Osteoblast (primary cell): Measurements from ENCODE around the gene ZNF318. TPM values are rescaled to one million over a fixed set of nuclear protein-coding genes. Genes with fewer than 3 reads are reported as not detected.
"Not testable (repeated sequence)": the region's sequence is repeated elsewhere in the genome, so short reads cannot be mapped to it uniquely, and the experiment has no call there.

ENCODE experiments used
- DNase-seq: peaks from one replicate; pipeline ENCODE4 v3.0.0; 2011; ENCODE audit warnings: low spot score, mixed read lengths; ENCODE audit not compliant: insufficient read length; ENCODE audit errors: missing footprints
- H2AFZ ChIP-seq: 2 replicates; pipeline ENCODE4 v1.6.0; 2011; ENCODE audit warnings: mild to moderate bottlenecking, low read length
- H3K27ac ChIP-seq: 2 replicates; pipeline ENCODE4 v1.5.1; 2011; ENCODE audit warnings: mild to moderate bottlenecking, low read depth, low read length, moderate library complexity
- H3K27me3 ChIP-seq: 2 replicates; pipeline ENCODE4 v1.6.0; 2012; ENCODE audit warnings: mild to moderate bottlenecking, control low read depth, inconsistent platforms, low read length, moderate library complexity; ENCODE audit not compliant: insufficient read depth
- H3K36me3 ChIP-seq: 2 replicates; pipeline ENCODE4 v1.5.1; 2011; ENCODE audit warnings: mild to moderate bottlenecking, low read length, control low read depth, moderate library complexity; ENCODE audit not compliant: insufficient read depth
- H3K4me1 ChIP-seq: 2 replicates; pipeline ENCODE4 v1.5.1; 2011; ENCODE audit warnings: mild to moderate bottlenecking, low read length, control low read depth, moderate library complexity; ENCODE audit not compliant: insufficient read depth
- H3K4me2 ChIP-seq: 2 replicates; pipeline ENCODE4 v1.6.0; 2011; ENCODE audit warnings: mild to moderate bottlenecking, low read length; ENCODE audit not compliant: insufficient read depth
- H3K4me3 ChIP-seq: fragments of 200-600 bp; sonication (generic); 3 replicates; pipeline ENCODE4 v1.5.1; 2012; ENCODE audit warnings: mild to moderate bottlenecking, low read length, inconsistent platforms; ENCODE audit not compliant: insufficient read depth
- H3K79me2 ChIP-seq: 2 replicates; pipeline ENCODE4 v1.6.0; 2012; ENCODE audit warnings: mild to moderate bottlenecking, low read length, control low read depth, inconsistent platforms; ENCODE audit not compliant: insufficient read depth
- H3K9me3 ChIP-seq: 2 replicates; pipeline ENCODE4 v1.5.1; 2011; ENCODE audit warnings: low read depth, low read length, control low read depth
- H4K20me1 ChIP-seq: 2 replicates; pipeline ENCODE4 v1.6.0; 2012; ENCODE audit warnings: mild to moderate bottlenecking, low read length, control low read depth; ENCODE audit not compliant: insufficient read depth
- CTCF ChIP-seq: IDR thresholded peaks from 2 replicates; pipeline ENCODE4 v1.5.1; 2011; ENCODE audit warnings: mild to moderate bottlenecking, low read depth, low read length, moderate library complexity; ENCODE audit errors: extremely low read depth
- total RNA-seq: library from RNA; depleted of rRNA; stranded (reverse); fragments of >200 nt; gene quantifications from 2 replicates; pipeline ENCODE4 v1.2.3, GENCODE V29; 2012

Gene ZNF318
- total RNA-seq, 1 donor = 12.3 TPM

- H2AFZ ChIP-seq = no peak overlapping the region
- no peak overlapping the region for H3K4me3 ChIP-seq
- H3K79me2 ChIP-seq = no peaks in the 10 kb centered on the region
- no peaks in the 10 kb centered on the region for H3K9me3 ChIP-seq
- H3K27ac ChIP-seq = no peak overlapping the region
- no peaks in the 10 kb centered on the region for H3K4me1 ChIP-seq
- H4K20me1 ChIP-seq = no peaks in the 10 kb centered on the region
- no peaks in the 10 kb centered on the region for H3K36me3 ChIP-seq
- H3K27me3 ChIP-seq = peaks cover 3% of the 10 kb centered on the region
- H3K4me2 ChIP-seq = no peak overlapping the region
- no peak for TF ChIP-seq CTCF
- DNase-seq = no peak
These were observed 43.1 kb upstream of the ZNF318 start for GRCh38 chr6:43412541-43412940.

GRCh38 chr6:43410776-43411175 is 41.3 kb upstream of the ZNF318 start:
- H4K20me1 ChIP-seq, H3K36me3 ChIP-seq, H3K4me1 ChIP-seq, H3K79me2 ChIP-seq, H3K9me3 ChIP-seq, H3K4me3 ChIP-seq, DNase-seq, H3K4me2 ChIP-seq, H2AFZ ChIP-seq, H3K27me3 ChIP-seq, H3K27ac ChIP-seq: not testable (repeated sequence)

- no peak overlapping the region for H3K27ac ChIP-seq
- H3K79me2 ChIP-seq = no peaks in the 10 kb centered on the region
- no peaks in the 10 kb centered on the region for H3K9me3 ChIP-seq
- no peak overlapping the region for H3K4me3 ChIP-seq
- H3K4me1 ChIP-seq = no peaks in the 10 kb centered on the region
- H3K4me2 ChIP-seq = no peak overlapping the region
- H4K20me1 ChIP-seq = no peaks in the 10 kb centered on the region
- peaks cover 13% of the 10 kb centered on the region for H3K27me3 ChIP-seq
- no peak for DNase-seq
- no peak overlapping the region for H2AFZ ChIP-seq
- H3K36me3 ChIP-seq = no peaks in the 10 kb centered on the region
- TF ChIP-seq CTCF = no peak
These were observed 38.8 kb upstream of the ZNF318 start for GRCh38 chr6:43408259-43408658.

GRCh38 chr6:43407296-43407695 is 37.8 kb upstream of the ZNF318 start:
- H3K36me3 ChIP-seq = no peaks in the 10 kb centered on the region
- no peaks in the 10 kb centered on the region for H3K79me2 ChIP-seq
- H3K4me3 ChIP-seq = no peak overlapping the region
- no peak overlapping the region for H2AFZ ChIP-seq
- no peaks in the 10 kb centered on the region for H3K9me3 ChIP-seq
- DNase-seq = no peak
- no peaks in the 10 kb centered on the region for H3K4me1 ChIP-seq
- H3K4me2 ChIP-seq = no peak overlapping the region
- H3K27ac ChIP-seq = no peak overlapping the region
- H4K20me1 ChIP-seq = no peaks in the 10 kb centered on the region
- peaks cover 13% of the 10 kb centered on the region for H3K27me3 ChIP-seq
- TF ChIP-seq CTCF = no peak
